HG03196 (cell line): ENCODE measurements around the gene CD226.
"Not testable (repeated sequence)": the region's sequence is repeated elsewhere in the genome, so short reads cannot be mapped to it uniquely, and the experiment has no call there.

Experiments used
- ATAC-seq: cut with Tn5 transposase; IDR thresholded peaks from one replicate; pipeline ENCODE4 v1.9.1; 2021; ENCODE audit not compliant: unreplicated experiment

CD226 gene

GRCh38 chr18:69947361-69948133, at the start of gene CD226:
Gene CD226 (minus strand): TSS chr18:69947873. CDS start chr18:69947406, 467 bp downstream.
- peak; percentile 34 for ATAC-seq

DNA sequence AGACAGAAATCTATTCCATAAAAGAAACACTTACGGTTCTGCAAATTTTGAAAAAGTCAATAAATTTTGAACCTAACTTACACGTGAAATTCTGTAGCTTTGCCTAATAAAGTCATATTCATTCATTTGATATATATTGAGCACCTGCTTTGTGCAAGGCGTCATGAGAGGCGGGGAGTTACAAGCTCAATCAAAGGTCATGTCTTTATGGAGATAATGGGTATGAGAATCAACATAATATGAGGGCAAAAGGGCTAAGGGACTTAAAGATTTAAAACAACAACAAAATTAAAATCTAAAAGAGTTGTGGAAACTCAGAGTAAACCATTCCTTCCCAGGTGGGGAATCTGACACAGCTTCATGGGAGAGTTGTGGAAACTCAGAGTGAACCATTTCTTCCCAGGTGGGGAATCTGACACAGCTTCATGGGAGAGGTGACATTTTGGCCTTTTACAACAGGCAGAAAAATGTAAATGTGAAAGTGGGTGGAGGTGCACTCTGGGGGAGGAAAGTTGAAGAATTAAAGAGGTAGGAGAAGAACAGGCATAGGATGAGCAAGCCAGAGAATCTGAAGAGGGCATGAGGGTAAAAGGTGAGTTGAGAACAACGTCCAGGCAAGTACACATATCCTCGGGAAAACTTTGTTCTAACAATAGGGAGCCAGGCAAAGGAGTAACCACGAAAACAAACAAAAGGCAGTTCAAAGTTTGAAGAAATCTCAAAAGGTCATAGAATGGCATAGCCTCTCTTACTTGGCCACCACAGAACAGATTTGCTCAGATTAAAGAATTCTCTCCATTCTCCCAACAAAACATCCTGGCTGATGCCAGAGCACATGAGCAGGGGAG, 49.5 kb upstream of the CD226 start:
- ATAC-seq = no peak

- no peak for ATAC-seq
Observed at GRCh38 chr18:69996417-69996816, 48.7 kb upstream of the CD226 start.

DNA sequence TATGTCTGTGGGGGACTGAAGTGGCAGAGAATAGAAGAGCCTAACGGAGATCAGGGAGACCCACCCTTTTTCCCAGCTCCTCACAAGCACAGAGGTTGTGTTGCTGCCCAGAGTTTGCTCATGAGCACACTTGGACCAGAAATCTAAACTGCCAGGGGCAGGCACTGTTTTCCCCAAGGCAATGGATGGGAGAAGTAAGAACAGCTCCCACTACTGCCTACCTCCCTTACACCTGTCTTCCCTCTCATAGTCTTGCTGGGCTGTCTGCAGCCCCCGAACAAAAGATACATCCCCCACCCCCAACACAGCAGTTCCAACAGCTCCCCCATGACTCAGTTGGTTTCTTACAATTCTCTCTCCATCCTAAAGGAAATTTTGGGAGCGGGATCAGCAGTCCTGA, 48.1 kb upstream of the CD226 start:
- ATAC-seq = no peak

GRCh38 chr18:69992776-69993175, 45.1 kb upstream of the CD226 start:
- ATAC-seq = no peak

DNA sequence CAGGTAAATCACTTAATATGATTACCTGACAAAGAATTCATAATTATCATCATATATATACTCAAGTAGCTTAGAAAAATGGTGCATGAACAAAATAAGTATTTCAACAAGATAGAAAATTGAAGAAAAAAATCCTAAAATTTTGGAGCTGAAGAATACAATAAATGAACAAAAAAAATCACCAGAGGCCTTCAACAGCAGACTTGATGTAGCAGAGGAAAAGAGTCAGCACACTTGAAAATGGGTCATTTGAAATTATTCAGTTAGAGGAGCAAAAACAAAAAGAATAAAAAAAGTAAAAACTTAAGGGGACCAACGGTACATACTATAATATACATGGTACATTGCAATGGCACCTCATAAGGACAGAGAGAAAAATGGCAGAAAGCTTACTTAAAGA, 40.2 kb upstream of the CD226 start:
- ATAC-seq = no peak

- ATAC-seq = no peak
Observed at GRCh38 chr18:69985239-69985638, 37.6 kb upstream of the CD226 start.

GRCh38 chr18:69982417-69982816, 34.7 kb upstream of the CD226 start:
- ATAC-seq = no peak

DNA sequence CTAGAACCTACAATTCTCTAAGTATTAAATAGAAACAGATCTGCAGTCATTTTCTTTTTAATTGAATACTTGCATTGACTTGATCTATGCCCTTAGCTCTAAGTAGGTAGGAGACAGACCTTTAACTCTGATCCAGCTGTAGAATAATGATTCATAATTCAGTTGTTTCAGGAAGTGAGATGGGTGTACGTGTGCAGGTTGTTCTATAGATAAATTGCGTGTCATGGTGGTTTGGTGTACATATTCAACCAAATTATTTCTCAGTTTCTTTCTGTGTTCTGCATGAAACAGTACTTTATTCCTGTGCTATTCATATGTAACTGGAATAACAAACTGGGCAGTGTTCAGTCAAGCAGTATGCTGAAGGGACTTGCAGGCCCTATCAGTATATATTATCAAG, 34.3 kb upstream of the CD226 start:
- ATAC-seq = peak; percentile 55

- no peak for ATAC-seq
Observed at GRCh38 chr18:69980982-69981804, 33.5 kb upstream of the CD226 start.

DNA sequence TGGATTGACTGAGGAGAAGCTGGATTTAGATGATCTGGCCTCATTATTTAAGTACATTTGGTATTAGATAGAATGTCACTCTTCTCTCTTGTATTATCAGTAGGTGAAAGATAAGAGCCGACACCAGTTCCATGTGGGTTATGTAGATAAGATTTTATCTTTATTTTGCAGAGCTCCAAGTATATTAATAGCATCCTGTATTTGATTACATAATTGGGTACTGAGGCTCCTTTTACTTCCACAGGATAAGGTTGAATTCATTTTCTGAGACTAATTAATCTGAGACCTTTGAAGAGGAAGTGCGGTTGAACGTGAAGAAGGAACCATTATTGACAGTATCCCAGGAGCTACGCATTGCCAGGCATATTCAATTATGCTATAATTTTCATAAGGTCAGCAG, 32.8 kb upstream of the CD226 start:
- ATAC-seq = no peak

DNA sequence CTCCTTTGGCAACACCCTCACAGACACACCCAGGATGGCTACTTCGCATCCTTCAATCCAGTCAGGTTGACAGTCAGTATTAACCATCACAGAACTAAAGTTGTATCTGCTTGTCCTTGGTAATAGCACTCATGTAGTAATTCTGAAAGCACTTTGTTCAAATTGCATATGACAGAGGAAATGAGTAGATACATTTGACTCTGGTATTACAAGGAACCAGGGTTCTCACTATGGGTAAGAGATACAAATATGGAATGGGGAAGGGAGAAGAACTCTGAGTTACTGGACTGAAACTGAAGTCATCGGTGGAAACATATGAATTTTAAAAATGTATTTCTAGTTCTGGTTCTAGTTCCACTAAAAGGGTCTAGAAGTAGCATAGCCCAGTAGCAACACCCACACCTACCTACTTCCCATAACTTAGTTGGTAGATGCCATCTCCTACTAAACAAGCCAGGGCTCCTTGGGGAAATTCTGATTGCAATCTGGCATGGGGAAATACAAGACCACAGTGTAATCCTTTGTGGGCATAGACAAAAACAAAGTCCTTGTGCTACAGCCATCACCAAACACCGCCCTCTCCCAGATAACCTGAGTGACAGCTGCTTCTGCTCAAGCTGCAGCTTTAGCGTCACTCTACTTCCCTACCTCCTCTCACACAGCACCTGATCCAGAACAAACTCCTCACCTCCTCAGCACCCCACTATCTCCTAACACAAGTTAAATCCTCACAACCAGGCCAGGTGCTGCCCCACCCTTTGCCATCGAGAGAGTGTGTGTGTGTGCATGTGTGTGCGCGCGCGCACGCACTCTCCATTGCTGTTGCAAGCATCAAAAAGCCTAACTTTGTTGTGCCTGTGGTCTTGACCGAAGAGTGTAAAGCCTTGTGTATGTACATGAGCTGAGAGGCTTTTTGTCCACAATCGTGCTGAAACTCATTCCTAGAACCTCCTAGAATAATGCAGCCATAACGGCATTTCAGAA, 31.4 kb upstream of the CD226 start:
- ATAC-seq = peak; percentile 51

- not testable (repeated sequence) for ATAC-seq
Observed at GRCh38 chr18:69975294-69975693, 27.6 kb upstream of the CD226 start.

GRCh38 chr18:69974365-69974764, 26.7 kb upstream of the CD226 start:
- no peak for ATAC-seq

DNA sequence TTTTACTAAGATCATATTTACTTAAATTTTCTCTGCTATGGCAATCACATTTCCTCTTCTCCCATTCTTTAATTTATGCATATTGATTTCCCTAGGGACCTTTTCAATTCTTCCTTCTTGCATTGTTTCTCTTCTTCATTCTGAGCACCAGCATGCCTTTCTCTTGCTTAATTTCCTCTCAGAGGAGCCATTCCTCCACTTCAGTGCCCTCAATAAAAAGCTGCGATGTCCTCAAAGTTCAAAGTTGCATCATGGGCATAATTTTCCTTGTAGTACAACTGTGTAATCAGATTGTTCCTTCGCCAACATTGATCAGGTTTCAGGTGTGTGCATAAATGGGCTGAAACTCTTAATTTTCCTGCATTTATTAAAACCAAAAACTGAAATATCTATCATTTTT, 21.8 kb upstream of the CD226 start:
- no peak for ATAC-seq

- ATAC-seq = no peak
Observed at GRCh38 chr18:69968039-69968438, 20.4 kb upstream of the CD226 start.

DNA sequence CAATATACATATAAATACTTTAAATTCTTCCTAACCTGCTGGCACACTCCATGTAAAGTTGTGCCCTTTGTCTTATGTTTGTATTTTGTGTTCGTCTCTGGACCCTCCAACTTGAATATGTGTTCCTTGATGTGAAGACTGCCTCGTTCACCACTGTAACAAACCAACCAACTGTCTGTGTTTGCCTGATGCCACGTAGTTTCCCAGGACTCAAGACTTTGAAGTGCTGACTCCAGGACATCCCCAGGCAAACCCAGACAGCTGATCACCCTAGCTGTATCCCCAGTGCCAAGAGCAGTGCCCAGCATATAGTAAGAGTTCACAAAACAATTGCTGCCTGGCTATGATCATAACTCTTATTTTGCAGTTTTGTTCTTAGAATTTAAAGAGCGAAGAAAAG, 15.5 kb upstream of the CD226 start:
- ATAC-seq = no peak

GRCh38 chr18:69961718-69962117, 14.0 kb upstream of the CD226 start:
- no peak for ATAC-seq

- peak; percentile 55 for ATAC-seq
Observed at GRCh38 chr18:69958422-69958821, 10.7 kb upstream of the CD226 start.

GRCh38 chr18:69957747-69958146, 10.1 kb upstream of the CD226 start:
- ATAC-seq = no peak
